ENCODE results near the gene DNAJC6. TPM values are rescaled to one million over a fixed set of nuclear protein-coding genes. Genes with fewer than 3 reads are reported as not detected.

Gene DNAJC6
- total RNA-seq, 1 donor from 2014 or later: 4.1 TPM

- Mint-ChIP-seq H3K9me3 (no peaks in the 10 kb centered on the region), H3K27me3 (no peaks in the 10 kb centered on the region), H3K4me3 (no peak overlapping the region), H3K4me1 (ENCODE audit: unreplicated experiment) (no peaks in the 10 kb centered on the region), H3K27ac (no peak overlapping the region), H3K36me3 (no peaks in the 10 kb centered on the region)
- DNase-seq (ENCODE audit: extremely low spot score, unreplicated experiment): no peak
- no peak for TF ChIP-seq CTCF (conservative IDR thresholded peaks at IDR 0.05)
Measured at GRCh38 chr1:65404941-65405340, 95.6 kb downstream of the DNAJC6 start.

- Mint-ChIP-seq H3K36me3 (peaks cover 5% of the 10 kb centered on the region), H3K27ac (no peak overlapping the region), H3K27me3 (no peaks in the 10 kb centered on the region), H3K4me1 (ENCODE audit: unreplicated experiment) (no peaks in the 10 kb centered on the region), H3K9me3 (no peaks in the 10 kb centered on the region), H3K4me3 (no peak overlapping the region)
- no peak for DNase-seq (ENCODE audit: extremely low spot score, unreplicated experiment)
- TF ChIP-seq CTCF (conservative IDR thresholded peaks at IDR 0.05): no peak
Measured at GRCh38 chr1:65407877-65408276, 98.5 kb downstream of the DNAJC6 start.

GRCh38 chr1:65409314-65409713 is 100.0 kb downstream of the DNAJC6 start:
- Mint-ChIP-seq H3K36me3 (peaks cover 5% of the 10 kb centered on the region), H3K27ac (no peak overlapping the region), H3K4me1 (ENCODE audit: unreplicated experiment) (no peaks in the 10 kb centered on the region), H3K4me3 (no peak overlapping the region), H3K9me3 (no peaks in the 10 kb centered on the region), H3K27me3 (no peaks in the 10 kb centered on the region)
- no peak for DNase-seq (ENCODE audit: extremely low spot score, unreplicated experiment)
- TF ChIP-seq CTCF (conservative IDR thresholded peaks at IDR 0.05): no peak

GRCh38 chr1:65409816-65410326 is 100.5 kb downstream of the DNAJC6 start:
- Mint-ChIP-seq H3K9me3 (no peaks in the 10 kb centered on the region), H3K27ac (no peak overlapping the region), H3K4me1 (ENCODE audit: unreplicated experiment) (no peaks in the 10 kb centered on the region), H3K27me3 (no peaks in the 10 kb centered on the region), H3K36me3 (peaks cover 5% of the 10 kb centered on the region), H3K4me3 (no peak overlapping the region)
- no peak for DNase-seq (ENCODE audit: extremely low spot score, unreplicated experiment)
- TF ChIP-seq CTCF (conservative IDR thresholded peaks at IDR 0.05): no peak

GRCh38 chr1:65412256-65412983 is 103.1 kb downstream of the DNAJC6 start:
- Mint-ChIP-seq H3K27me3 (no peaks in the 10 kb centered on the region), H3K36me3 (peaks cover 5% of the 10 kb centered on the region), H3K9me3 (no peaks in the 10 kb centered on the region), H3K4me3 (no peak overlapping the region), H3K4me1 (ENCODE audit: unreplicated experiment) (no peaks in the 10 kb centered on the region), H3K27ac (no peak overlapping the region)
- TF ChIP-seq CTCF (conservative IDR thresholded peaks at IDR 0.05): no peak
- DNase-seq (ENCODE audit: extremely low spot score, unreplicated experiment): no peak
